ENCODE data around the gene USP17L26.
"Not testable (repeated sequence)": the region's sequence is repeated elsewhere in the genome, so short reads cannot be mapped to it uniquely, and the experiment has no call there.

DNA sequence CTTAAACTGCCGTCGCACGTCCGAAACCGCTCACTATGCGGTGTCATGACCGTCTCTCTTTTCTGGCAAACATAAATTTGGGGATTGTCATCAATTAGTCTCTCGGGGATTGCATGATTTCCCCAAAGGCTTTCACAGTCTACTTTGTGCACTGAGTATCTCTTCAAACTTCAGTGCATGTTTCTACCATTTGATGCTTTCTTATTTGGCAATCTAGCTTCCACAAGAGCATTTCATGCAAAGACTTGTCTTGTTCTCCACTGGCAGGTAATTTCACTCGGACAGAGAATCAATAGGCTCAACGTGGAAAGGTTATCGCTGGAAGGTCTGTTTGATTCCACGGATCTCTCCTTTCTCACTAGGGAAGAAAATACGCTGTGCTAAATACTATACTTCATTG lies 10.3 kb upstream of the USP17L26 start:
- TF ChIP-seq, protein P1, sequence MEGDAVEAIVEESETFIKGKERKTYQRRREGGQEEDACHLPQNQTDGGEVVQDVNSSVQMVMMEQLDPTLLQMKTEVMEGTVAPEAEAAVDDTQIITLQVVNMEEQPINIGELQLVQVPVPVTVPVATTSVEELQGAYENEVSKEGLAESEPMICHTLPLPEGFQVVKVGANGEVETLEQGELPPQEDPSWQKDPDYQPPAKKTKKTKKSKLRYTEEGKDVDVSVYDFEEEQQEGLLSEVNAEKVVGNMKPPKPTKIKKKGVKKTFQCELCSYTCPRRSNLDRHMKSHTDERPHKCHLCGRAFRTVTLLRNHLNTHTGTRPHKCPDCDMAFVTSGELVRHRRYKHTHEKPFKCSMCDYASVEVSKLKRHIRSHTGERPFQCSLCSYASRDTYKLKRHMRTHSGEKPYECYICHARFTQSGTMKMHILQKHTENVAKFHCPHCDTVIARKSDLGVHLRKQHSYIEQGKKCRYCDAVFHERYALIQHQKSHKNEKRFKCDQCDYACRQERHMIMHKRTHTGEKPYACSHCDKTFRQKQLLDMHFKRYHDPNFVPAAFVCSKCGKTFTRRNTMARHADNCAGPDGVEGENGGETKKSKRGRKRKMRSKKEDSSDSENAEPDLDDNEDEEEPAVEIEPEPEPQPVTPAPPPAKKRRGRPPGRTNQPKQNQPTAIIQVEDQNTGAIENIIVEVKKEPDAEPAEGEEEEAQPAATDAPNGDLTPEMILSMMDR (IDR thresholded peaks at IDR 0.05) = not testable (repeated sequence)
- not testable (repeated sequence) for TF ChIP-seq POLR2A (IDR thresholded peaks at IDR 0.05)
